GM19397 (cell line): ENCODE measurements around the gene KIAA1191.

Experiments used
- ATAC-seq: cut with Tn5 transposase; IDR thresholded peaks from one replicate; pipeline ENCODE4 v1.9.1; 2021; ENCODE audit warnings: mild to moderate bottlenecking, moderate library complexity; ENCODE audit not compliant: unreplicated experiment

The KIAA1191 gene

DNA sequence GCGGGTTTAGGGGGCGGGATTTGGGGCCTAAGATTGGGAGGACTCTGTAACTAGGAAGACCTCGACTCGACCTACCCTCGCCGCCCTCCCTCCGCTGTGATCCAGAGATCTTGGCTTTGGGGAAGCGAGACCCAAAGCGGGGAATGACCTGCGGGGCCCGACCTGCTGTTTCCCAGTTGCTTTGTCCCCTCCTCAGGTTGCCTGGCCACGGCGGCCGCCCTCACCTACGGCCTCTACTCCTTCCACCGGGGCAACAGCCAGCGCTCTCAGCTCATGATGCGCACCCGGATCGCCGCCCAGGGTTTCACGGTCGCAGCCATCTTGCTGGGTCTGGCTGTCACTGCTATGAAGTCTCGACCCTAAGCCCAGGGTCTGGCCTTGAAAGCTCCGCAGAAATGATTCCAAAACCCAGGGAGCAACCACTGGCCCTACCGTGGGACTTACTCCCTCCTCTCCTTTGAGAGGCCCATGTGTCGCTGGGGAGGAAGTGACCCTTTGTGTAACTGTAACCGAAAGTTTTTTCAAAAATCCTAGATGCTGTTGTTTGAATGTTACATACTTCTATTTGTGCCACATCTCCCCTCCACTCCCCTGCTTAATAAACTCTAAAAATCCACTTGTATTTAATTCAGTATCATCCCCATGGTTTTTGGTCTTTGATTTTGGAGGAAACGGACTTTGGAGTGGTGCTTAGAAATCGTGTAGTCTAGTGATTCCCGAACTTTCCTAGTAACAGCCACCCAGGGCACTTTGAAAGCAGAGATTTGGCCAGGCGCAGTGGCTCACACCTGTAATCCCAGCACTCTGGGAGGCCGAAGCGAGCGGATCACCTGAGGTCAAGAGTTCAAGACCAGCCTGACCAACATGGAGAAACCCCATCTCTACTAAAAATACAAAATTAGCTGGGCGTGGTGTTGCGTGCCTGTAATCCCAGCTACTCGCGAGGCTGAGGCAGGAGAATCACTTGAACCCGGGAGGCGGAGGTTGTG lies 27.9 kb upstream of the KIAA1191 start:
- peak; percentile 31 for ATAC-seq

GRCh38 chr5:176388444-176389134 lies 27.0 kb upstream of the KIAA1191 start, which contains the start of the genes HIGD2A and NOP16:
TSS of gene HIGD2A (plus strand) at chr5:176388751. CDS start at chr5:176388820, 69 bp downstream.
TSS of gene NOP16 (minus strand) at chr5:176388598. CDS start at chr5:176388539, 59 bp downstream.
- peak; percentile 79 for ATAC-seq

- no peak for ATAC-seq
These were observed 26.5 kb upstream of the KIAA1191 start for GRCh38 chr5:176388003-176388443.

GRCh38 chr5:176387384-176387925 lies 25.9 kb upstream of the KIAA1191 start:
- no peak for ATAC-seq

GRCh38 chr5:176386491-176386890 lies 24.9 kb upstream of the KIAA1191 start:
- ATAC-seq = no peak

DNA sequence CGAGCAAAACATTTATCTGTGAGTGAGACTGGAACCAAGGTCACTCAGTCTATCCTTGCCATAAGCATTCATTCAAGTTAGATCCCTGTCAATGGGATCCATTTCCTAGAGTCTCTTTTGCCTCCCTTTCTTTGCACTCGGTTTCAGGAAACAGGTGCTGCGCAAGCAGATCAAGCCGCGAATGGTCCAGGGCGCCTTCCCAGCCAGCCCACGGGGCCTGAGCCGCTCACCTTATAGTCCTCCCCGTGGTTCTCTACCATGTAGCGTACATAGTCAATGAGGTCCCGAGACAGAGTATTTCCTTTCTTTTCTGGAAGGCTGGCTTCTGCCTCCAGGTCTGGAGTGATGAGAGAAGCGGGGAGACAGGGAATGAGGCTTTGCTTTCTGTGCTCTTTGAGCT lies 23.4 kb upstream of the KIAA1191 start:
- no peak for ATAC-seq

- no peak for ATAC-seq
These were observed 22.9 kb upstream of the KIAA1191 start for GRCh38 chr5:176384366-176384930.

DNA sequence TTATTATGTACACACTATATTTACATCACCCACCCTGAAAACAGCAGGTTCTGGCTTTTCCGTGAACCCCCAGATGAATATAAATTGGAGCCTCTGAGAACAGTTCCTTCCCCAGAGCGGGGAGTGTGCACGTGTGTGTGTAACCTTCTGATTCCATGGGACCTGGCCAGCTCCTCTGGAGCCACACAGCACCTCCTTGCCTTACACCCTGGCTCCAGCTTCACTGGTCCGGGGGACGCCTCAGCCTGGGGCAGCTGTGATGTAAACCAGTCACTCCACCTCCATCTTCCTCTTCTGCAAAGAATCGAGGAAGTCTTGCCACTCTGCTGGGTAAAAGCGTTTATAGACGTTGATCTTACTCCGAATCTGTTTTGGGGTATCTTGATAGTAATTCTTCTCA lies 22.4 kb upstream of the KIAA1191 start:
- ATAC-seq = no peak

DNA sequence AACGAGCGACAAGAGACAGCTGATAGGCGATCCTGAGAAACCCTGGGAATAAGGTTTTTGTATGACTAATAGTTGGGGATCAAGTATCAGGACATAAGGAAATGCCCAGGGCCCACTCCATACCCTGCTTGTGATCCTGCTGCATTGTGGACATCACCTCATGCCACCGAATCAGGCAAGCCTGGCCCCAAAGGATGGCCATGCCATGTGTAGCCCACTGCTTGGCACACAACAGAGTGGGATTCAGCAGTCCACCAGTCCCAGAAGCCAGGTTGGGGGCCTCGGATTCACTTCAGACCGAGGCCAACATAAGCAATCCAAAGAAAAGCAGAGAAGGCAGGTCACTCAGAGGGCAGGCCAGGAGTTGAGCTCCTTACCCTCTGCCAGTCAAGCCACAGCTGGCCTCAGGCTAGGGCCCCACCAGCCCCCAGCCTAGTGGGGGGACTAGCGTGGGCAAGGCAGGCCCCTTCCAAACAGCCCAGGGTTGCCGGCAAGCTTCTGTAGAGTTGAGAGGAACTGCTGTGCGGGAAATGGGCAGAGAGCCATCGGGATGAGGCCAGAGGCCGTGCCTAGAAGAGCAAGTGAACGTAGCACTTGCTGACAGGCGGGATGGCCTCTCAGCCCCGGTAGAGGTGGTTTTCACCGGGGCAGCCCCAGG lies 21.8 kb upstream of the KIAA1191 start:
- no peak for ATAC-seq

DNA sequence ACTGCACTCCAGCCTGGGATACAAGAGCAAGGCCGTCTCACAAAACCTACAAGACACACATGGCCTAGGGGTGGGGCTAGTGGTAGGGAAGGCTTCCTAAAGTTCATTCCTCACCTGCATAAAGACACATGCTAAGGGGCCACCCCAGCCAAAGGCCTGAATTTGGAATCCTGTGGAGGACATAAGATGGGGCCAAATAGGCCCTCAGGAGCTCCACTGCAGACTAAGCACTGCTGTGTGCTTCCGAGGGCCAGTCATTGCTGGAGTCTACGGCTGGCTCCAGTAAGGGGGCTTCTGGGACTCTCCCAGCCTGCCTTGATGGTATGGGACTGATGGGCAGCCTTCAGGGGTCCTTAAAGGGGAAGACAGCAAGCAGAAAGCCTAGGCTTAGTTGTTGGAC lies 21.2 kb upstream of the KIAA1191 start:
- no peak for ATAC-seq

DNA sequence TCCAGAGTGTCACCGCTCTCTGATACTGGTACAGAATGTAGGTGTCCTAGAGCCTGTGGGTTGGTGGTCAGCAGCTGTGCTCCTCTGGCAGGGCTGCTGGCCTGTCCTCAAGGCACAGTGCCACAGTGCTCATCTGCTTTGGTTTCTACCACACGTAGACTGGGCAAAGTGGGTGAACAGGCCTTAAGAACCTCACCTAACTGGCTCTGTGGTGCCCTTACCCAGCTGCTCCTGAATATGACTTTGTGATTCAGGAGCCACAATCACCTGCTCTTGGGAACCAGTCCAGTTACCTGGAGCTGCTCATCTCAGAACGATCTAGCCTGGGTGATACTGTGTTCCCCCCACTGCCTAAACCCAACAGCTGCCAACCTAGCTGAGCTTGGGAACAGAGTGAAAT lies 20.4 kb upstream of the KIAA1191 start:
- no peak for ATAC-seq

DNA sequence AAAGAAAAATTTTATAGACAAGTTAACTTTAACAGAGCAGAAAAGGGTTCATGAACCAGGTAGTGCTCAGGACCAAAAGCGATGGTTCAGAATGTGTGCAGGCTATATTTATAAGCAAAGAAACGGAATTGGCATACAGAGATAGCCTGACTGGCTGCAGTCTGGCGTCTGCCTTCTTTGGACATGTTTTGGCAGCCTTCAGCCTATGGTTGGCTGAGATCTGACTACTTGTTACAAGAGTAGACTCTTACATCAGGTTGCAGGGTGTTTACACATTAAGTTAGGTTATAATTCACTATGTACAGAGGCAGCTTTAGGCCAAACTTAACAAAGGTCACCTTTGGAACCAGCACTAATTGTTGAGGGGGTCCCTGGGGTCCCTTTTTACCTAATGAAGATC lies 19.9 kb upstream of the KIAA1191 start:
- ATAC-seq = no peak

DNA sequence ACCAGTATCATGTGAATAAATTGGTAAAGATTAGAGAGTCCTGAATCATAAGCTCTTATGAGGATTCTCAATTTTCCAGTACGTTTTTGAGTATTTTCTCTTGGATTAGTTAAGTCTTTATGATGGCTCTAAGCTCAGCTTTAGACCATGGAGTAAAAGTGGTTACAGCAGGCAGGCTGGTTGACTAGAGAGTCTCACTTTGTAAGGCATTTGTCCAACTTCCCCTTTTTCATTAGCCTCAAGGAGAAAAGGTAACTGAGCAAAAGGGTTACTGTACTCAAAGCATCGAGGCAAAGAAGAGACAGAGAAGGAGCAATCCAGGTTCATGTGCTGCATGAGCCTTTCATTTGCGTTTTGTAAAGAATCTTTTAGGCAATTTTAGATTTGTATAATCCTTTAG lies 18.3 kb upstream of the KIAA1191 start:
- ATAC-seq = no peak

DNA sequence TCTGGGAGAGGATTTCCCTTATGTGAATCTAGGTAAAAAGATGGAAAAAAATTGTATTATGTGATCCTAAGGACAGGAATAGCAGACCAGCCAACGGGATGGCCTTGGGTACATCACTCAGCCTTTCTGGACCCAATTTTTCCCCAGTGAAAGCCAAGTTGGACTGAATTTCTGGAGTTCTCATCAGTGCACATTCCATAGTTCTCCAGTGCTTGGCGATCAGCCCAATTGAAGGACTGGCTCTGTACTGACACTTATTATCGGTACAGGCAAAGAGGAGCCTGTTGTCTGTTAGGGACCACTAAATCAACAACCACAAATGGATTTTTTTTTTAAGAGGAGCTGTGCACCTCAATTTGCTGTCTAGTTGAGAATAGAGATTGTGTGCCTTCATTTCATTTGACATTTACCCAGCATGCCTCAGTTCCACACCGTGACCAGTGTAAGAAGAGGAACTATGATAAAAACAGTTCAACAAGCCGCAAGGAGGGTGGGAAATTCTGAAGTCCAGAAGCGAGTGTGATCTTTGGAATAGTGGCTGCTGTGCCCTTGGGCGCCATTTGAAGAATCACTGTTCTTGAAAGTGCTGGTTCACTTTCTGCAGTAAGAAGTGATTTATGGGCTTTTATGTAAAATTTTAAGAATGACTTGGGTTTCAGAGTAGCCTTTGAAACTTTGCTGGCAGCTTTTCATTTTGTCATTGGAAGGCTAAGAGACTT lies 11.7 kb upstream of the KIAA1191 start:
- no peak for ATAC-seq

DNA sequence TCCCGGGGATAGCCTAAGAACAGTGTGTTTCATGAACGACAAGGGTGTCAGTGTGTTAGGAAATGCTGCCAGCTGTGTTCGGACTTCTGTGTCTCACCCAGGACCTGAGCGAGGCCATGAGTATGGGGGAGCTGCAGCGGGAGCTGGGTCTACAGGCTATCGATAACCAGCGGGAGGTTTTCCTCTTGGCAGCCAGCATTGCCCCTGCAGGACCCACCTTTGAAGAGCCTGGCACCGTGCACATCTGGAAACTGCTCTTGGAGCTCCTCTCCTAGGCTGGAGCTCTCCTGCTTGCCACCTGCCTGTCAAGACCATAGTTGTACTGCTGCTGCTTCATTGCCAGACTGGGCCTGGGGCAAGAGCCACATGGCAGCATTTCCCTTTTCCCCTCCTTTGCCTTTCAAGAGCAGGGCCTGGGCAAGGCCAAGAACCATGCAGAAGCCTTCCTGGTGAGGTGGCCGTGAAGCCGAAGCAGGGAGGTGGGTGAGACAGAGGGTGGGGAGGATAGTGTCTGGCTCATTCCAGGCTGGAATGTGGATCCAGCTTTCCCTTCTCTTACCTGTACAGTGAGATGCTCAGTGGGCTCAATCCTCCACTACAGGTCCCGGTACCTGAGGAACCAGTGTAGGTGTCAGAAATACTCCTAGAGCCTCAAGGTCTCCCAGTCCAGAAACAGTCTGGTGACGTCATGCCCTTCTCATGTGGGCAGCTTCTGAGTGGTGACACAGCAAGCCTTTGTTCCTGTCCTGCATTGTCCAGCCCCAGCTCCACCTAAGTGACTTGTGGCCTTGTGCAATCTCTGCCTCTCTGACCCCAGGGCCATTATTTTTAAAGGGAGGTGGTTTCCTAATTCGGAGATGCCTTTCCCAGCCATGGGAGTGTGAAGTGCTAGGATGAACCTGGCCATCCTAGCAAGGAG lies 10.3 kb upstream of the KIAA1191 start:
- ATAC-seq = no peak

GRCh38 chr5:176369934-176370711 lies 8.6 kb upstream of the KIAA1191 start:
- ATAC-seq = no peak

DNA sequence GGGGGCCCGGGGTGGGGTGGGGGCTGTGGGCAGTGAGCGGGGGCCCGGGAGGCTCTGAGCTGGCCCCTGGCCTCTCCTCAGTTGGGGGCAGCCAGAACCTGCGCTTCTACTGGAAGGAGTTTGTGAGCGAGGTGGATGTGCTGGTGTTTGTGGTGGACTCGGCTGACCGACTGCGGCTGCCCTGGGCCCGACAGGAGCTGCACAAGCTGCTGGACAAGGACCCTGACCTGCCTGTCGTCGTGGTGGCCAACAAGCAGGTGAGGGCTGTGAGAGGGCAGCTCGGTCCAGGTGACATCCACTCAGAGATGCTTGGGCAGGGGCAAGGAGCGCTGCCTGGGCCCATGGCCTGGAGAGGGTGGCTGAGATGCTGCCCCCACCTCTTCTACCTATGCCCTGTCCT lies 7.2 kb upstream of the KIAA1191 start:
- no peak for ATAC-seq

GRCh38 chr5:176366232-176366894 lies 4.8 kb upstream of the KIAA1191 start:
- ATAC-seq = no peak
